ENCODE data around the gene FZD10. TPM values are rescaled to one million over a fixed set of nuclear protein-coding genes. Genes with fewer than 3 reads are reported as not detected.

Gene FZD10
- total RNA-seq, 1 experiment from 2014 or later: not detected

- no peak for TF ChIP-seq YY1 (IDR thresholded peaks at IDR 0.05; ENCODE audit: extremely low read depth, insufficient replicate concordance, low read depth, low read length)
- Histone ChIP-seq H2AFZ (ENCODE audit: low read depth, low read length, poor library complexity, severe bottlenecking) (no peak overlapping the region), H3K27me3 (ENCODE audit: insufficient read depth, low read length) (no peaks in the 10 kb centered on the region), H3K9ac (ENCODE audit: low read length) (no peak overlapping the region), H3K9me3 (ENCODE audit: control insufficient read depth in 1 of 2, insufficient read depth in 1 of 2, low read depth in 1 of 2, low read length in 2 of 2) (peaks cover 0 to 8% of the 10 kb centered on the region in 2 experiments; a peak in 2 of 4 replicates), H3K27ac (ENCODE audit: low read depth, low read length) (no peak overlapping the region), H4K20me1 (ENCODE audit: insufficient read depth) (no peaks in the 10 kb centered on the region), H3K79me2 (ENCODE audit: insufficient read depth, low read length) (no peaks in the 10 kb centered on the region), H3K4me1 (ENCODE audit: control insufficient read depth in 1 of 2, insufficient read depth in 2 of 2, low read length in 2 of 2) (no peaks in the 10 kb centered on the region), H3K4me3 (replicated peaks in 1 of 2; ENCODE audit: low read depth in 1 of 2, low read length in 2 of 2) (no peak overlapping the region), H3K36me3 (ENCODE audit: control insufficient read depth in 1 of 2, insufficient read depth in 2 of 2, low read length in 2 of 2) (no peaks in the 10 kb centered on the region), H3K4me2 (ENCODE audit: low read length) (no peak overlapping the region), H3K9me2 (ENCODE audit: insufficient read depth) (no peaks in the 10 kb centered on the region)
- no TSS peak for BruUV-seq (replicated peaks)
- no peak for ATAC-seq
- ChIA-PET POLR2A (no interaction called here), CTCF (no interaction called here), RAD21 (ENCODE audit: low non-redundant PET in 1 of 2, low total read pairs in 2 of 2, uncharacterized antibody in 2 of 2, unreplicated experiment in 2 of 2) (no interaction called here)
- intact Hi-C loops (cut with micrococcal nuclease): no loop called here
- DNase-seq (ENCODE audit: low read depth, low spot score): no peak
Measured at GRCh38 chr12:130201037-130201436, 38.8 kb downstream of the FZD10 start.

DNA sequence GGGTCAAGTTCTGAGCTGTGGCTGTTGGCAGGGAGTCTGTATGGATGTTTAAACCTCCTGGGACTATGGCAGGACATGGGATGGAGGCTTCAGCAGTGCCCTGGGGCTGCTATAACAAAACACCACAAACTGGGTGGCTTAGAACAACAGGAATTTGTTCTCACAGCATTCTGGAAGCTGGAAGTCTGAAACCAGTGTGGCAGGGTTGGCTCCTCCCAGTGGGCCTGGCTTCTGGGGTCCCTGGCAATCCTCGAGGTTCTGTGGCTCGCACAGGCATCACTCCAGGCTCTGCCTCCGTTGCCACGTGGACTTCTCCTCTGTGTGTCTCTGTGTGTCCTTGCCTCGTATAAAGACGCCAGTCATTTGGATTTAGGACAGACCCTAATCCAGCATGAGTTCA, 39.9 kb downstream of the FZD10 start:
- Histone ChIP-seq H3K79me2 (ENCODE audit: insufficient read depth, low read length) (no peaks in the 10 kb centered on the region), H3K9me3 (ENCODE audit: control insufficient read depth in 1 of 2, insufficient read depth in 1 of 2, low read depth in 1 of 2, low read length in 2 of 2) (peaks cover 0 to 5% of the 10 kb centered on the region in 2 experiments; a peak in 2 of 4 replicates), H3K27me3 (ENCODE audit: insufficient read depth, low read length) (no peaks in the 10 kb centered on the region), H2AFZ (ENCODE audit: low read depth, low read length, poor library complexity, severe bottlenecking) (no peak overlapping the region), H3K9ac (ENCODE audit: low read length) (no peak overlapping the region), H3K36me3 (ENCODE audit: control insufficient read depth in 1 of 2, insufficient read depth in 2 of 2, low read length in 2 of 2) (no peaks in the 10 kb centered on the region), H3K9me2 (ENCODE audit: insufficient read depth) (no peaks in the 10 kb centered on the region), H3K4me1 (ENCODE audit: control insufficient read depth in 1 of 2, insufficient read depth in 2 of 2, low read length in 2 of 2) (no peaks in the 10 kb centered on the region), H3K4me3 (replicated peaks in 1 of 2; ENCODE audit: low read depth in 1 of 2, low read length in 2 of 2) (no peak overlapping the region), H3K4me2 (ENCODE audit: low read length) (no peak overlapping the region), H4K20me1 (ENCODE audit: insufficient read depth) (no peaks in the 10 kb centered on the region), H3K27ac (ENCODE audit: low read depth, low read length) (no peak overlapping the region)
- no TSS peak for BruUV-seq (replicated peaks)
- DNase-seq (ENCODE audit: low read depth, low spot score): no peak
- intact Hi-C loops (cut with micrococcal nuclease): no loop called here
- TF ChIP-seq JUND (IDR thresholded peaks at IDR 0.05) (no peak), ZNF274 (IDR thresholded peaks at IDR 0.05; ENCODE audit: low read depth, low read length) (no peak), CTCF (IDR thresholded peaks at IDR 0.05 in 2 of 3, conservative IDR thresholded peaks at IDR 0.05 in 1 of 3; ENCODE audit: borderline replicate concordance in 1 of 3, insufficient read depth in 1 of 3, low read depth in 2 of 3, low read length in 2 of 3) (no peak), SIN3A (IDR thresholded peaks at IDR 0.05; ENCODE audit: low read depth) (no peak), TCF7L2 (IDR thresholded peaks at IDR 0.05; ENCODE audit: borderline replicate concordance, extremely low read depth, insufficient read depth, insufficient read length) (no peak), CEBPB (IDR thresholded peaks at IDR 0.05; ENCODE audit: low read depth) (no peak), ZFX (IDR thresholded peaks at IDR 0.05) (no peak), EZH2 (IDR thresholded peaks at IDR 0.05) (no peak), MAX (IDR thresholded peaks at IDR 0.05) (no peak), ELF1 (IDR thresholded peaks at IDR 0.05; ENCODE audit: borderline replicate concordance, low read depth) (no peak), RAD21 (IDR thresholded peaks at IDR 0.05; ENCODE audit: low read depth) (no peak), FOSL1 (IDR thresholded peaks at IDR 0.05; ENCODE audit: low read depth) (no peak), SRF (IDR thresholded peaks at IDR 0.05; ENCODE audit: low read depth) (no peak), YY1 (IDR thresholded peaks at IDR 0.05; ENCODE audit: extremely low read depth, insufficient replicate concordance, low read depth, low read length) (no peak), CBX3 (IDR thresholded peaks at IDR 0.05; ENCODE audit: low read depth) (no peak)
- TF ChIP-seq, protein P1, sequence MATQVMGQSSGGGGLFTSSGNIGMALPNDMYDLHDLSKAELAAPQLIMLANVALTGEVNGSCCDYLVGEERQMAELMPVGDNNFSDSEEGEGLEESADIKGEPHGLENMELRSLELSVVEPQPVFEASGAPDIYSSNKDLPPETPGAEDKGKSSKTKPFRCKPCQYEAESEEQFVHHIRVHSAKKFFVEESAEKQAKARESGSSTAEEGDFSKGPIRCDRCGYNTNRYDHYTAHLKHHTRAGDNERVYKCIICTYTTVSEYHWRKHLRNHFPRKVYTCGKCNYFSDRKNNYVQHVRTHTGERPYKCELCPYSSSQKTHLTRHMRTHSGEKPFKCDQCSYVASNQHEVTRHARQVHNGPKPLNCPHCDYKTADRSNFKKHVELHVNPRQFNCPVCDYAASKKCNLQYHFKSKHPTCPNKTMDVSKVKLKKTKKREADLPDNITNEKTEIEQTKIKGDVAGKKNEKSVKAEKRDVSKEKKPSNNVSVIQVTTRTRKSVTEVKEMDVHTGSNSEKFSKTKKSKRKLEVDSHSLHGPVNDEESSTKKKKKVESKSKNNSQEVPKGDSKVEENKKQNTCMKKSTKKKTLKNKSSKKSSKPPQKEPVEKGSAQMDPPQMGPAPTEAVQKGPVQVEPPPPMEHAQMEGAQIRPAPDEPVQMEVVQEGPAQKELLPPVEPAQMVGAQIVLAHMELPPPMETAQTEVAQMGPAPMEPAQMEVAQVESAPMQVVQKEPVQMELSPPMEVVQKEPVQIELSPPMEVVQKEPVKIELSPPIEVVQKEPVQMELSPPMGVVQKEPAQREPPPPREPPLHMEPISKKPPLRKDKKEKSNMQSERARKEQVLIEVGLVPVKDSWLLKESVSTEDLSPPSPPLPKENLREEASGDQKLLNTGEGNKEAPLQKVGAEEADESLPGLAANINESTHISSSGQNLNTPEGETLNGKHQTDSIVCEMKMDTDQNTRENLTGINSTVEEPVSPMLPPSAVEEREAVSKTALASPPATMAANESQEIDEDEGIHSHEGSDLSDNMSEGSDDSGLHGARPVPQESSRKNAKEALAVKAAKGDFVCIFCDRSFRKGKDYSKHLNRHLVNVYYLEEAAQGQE (IDR thresholded peaks at IDR 0.05; ENCODE audit: low read depth): no peak
- RAD21 ChIA-PET (ENCODE audit: low non-redundant PET in 1 of 2, low total read pairs in 2 of 2, uncharacterized antibody in 2 of 2, unreplicated experiment in 2 of 2): no interaction called here
- CTCF ChIA-PET: no interaction called here
- no peak for ATAC-seq
- POLR2A ChIA-PET: no interaction called here

Measured in HCT116 (cell line).